GM11168 (cell line): ENCODE results near the gene PAK5.

Source experiments
- in situ Hi-C: fragments of 300-500 bp; cut with MboI; formaldehyde crosslinking; loops from one replicate; pipeline ENCODE4 v1.12.0; 2022; ENCODE audit warnings: low sequenced_read_pairs; ENCODE audit not compliant: unreplicated experiment

The PAK5 gene

GRCh38 chr20:9794831-9795230 is 44.0 kb downstream of the PAK5 start:
- in situ Hi-C loops = no loop called here

DNA sequence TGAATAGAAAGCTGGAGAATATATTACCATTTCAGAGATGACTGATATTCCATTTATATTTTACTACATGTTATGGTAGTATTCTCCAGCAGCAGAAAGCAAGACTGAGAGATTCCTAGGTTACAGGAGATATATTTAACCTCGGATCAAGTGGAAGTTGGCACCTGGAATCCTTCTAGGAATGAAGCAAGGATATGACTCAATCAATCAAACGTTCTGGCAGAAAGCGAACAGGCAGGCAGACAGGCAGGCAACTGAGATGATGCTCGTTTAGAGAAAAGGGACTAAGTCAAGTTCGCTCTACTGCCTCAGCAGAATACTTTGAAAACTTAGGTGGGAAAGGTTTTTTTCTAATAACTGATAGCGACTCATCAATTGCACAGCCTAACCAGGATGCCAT is 46.2 kb downstream of the PAK5 start:
- in situ Hi-C loops = no loop called here

DNA sequence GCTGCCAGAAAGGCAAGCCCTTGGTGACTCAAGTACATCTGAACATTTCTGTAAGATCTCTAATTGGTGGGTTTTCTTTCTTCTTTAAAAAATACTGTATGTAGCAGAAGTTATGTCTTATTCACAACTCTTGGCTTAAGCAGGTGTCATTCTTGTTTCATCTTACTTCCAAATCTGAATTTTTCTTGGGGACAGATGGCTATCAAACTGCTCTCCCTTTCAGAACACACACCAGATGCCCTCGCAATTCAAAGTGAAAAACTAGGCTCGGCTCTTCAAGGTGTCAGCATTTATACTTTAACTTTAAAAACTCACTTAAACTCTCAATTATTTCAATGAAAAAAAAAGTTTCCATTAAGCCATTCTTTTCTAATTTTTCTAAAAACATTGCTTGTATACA is 49.7 kb downstream of the PAK5 start:
- in situ Hi-C loops = no loop called here

GRCh38 chr20:9775176-9775575 is 63.7 kb downstream of the PAK5 start:
- in situ Hi-C loops = no loop called here

- in situ Hi-C loops = no loop called here
Observed at GRCh38 chr20:9769954-9770353, 68.9 kb downstream of the PAK5 start.

- in situ Hi-C loops = no loop called here
Observed at GRCh38 chr20:9761476-9761875, 77.4 kb downstream of the PAK5 start.

- in situ Hi-C loops = no loop called here
Observed at GRCh38 chr20:9759392-9759791, 79.5 kb downstream of the PAK5 start.

DNA sequence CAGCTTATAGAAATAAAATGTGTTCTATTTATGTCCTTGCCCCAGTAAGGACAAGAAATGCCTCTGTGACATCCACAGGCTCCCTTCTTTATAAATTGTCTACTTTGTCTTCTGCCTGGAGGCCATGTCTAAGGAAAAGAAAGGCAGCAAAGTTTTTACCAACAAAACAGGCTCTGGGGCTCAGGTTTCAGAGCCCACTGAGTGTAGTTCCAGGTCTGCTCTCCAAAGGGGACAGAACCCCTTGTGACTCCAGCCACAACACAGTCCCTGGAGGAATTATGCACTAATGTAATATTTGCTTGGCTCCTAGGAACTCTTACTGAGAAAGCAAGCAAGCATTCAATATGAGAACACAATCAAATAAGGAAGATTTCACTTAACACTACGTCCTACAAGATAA is 80.1 kb downstream of the PAK5 start:
- in situ Hi-C loops = no loop called here

GRCh38 chr20:9756660-9757059 is 82.2 kb downstream of the PAK5 start:
- in situ Hi-C loops = no loop called here

DNA sequence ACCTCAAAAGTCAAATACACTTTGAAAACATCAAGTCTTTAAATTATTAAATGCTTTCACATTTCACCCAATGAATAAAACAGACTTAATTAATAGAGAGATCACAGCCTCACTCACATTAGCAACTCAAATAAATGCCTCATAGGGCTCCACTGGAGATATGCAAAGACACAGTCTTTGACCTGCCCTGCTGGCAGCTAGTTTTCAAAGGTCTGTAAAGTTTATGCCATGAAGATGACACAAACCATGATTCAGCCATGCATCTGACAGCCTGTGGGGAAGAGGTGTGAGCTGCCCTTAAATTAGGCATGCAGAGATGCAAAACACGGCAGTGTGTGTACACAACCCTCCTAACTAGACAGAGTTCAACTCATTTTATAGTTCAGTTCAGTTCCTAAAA is 83.6 kb downstream of the PAK5 start:
- in situ Hi-C loops = no loop called here

GRCh38 chr20:9744551-9744950 is 94.3 kb downstream of the PAK5 start:
- in situ Hi-C loops = no loop called here

DNA sequence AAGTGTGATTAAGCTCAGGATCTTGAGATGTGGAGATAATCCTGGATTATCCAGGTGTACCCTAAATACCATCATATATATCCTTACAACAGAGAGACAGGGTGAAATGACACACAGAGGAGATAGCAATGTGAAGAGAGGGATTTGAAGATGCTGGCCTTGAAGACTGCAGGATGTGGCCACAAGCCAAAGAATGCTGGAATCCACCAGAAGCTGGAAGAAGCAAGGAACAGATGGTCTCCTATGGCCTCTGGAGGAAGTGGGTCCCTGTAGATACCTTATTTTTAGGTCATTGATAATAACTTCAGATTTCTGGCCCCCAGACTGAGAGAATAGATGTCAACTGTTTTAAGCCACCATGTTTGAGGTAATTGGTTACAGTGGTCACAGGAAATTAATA is 95.0 kb downstream of the PAK5 start:
- in situ Hi-C loops = no loop called here

DNA sequence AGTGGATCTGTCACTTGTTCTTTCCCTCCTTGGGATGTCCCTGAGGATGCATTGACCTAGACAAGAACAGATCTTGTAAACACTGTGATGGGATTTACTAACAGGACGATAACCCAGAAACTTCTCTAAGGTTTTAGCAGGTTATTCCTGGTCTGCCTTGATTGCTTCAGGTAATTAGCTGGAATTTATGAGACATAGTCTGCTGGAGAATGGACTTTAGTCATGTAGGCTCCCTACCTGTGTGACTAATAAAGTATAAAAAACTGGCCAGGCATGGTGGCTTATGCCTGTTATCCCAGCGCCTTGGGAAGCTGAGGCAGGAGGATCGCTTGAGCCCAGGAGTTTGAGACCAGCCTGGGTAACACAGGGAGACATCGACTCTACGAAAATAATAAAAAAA is 96.1 kb downstream of the PAK5 start:
- in situ Hi-C loops = no loop called here

DNA sequence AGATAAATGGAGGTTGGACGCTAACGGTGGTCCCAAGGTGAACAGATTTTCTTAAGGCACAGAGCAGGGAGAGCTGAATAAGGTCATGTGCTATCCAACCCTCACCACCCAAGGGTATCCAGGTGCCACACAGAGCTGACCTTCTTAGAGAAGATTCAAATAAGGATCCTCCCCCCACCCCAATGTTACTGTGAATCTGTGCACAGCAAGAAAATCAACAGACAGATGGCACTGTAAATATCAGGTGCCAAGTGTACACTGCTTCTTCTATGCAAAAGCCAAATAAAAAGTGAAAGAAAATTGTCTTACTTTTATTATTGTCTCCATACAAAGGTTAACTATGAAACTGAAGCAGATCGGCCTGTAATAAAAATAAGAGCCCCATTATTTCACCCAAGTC is 96.9 kb downstream of the PAK5 start:
- in situ Hi-C loops = no loop called here

GRCh38 chr20:9740486-9740885 is 98.4 kb downstream of the PAK5 start:
- in situ Hi-C loops = no loop called here

DNA sequence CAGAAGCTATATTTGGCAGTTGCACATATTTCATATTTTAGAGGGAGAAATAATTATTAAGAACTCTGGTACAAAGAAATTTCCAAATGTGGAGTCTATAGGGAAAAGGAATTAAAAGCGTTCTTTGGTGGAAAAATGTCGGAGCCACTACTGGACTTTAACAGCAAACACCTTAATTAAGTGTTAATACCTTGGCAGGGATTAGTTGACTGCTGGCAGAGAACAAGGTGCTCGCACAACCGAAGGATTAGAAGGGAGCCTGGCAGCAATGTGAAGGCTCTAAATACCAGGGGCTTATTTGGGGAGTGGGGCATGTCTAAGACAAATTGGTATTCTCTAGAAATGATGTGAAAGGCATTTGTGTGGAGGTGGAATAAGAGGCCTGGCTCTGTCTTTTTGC is 98.9 kb downstream of the PAK5 start:
- in situ Hi-C loops = no loop called here

DNA sequence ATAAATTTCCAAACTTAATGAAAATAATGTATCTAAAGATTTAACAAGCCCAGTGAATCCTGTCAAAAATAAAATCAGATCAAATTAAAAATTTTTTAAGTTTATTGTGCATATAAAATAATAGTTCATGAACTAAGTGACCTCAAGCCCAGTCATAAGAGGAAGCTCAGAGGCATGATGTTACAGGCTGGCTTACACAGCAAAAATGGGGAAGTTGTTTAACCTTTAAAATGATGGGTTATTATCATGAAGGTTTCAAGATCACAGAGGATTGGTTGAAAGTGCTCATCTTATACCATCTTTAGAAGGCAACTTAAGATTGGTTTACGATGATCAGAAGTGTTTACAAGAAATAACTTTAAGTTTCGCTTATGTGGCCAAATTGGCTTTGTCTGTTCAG is 102.5 kb downstream of the PAK5 start:
- in situ Hi-C loops = no loop called here

DNA sequence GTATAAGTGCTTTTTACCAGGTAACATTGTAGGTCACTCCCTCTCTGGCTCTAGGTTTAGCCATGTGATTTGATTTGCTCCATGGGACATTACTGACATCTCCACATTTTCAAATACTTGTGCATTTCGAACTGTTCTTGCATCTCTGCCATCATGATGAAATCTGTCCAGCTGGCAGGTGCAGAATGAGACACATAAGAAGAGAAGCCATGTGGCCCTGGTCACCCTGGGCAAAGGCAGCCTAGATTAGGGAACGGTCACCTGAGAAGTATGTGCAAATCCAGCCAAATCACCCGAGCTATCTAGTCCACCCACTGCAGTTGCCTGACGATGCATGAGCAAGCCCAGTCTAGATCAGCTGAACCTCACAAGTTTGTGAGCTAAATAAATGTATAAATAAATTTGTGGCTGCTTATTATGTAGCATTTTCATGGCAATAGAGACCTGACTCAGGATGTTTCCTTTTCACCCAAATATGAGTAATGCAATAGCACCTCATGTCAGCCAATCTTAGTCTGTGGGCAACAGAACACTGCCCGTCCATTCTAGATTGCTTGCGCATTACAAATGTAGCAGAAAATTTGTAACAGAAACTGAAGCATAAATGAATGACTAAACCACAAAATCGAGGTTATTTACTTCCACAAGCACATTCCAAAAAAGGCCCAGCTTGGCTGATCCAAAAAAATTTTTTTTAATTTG is 115.2 kb downstream of the PAK5 start:
- in situ Hi-C loops = no loop called here

DNA sequence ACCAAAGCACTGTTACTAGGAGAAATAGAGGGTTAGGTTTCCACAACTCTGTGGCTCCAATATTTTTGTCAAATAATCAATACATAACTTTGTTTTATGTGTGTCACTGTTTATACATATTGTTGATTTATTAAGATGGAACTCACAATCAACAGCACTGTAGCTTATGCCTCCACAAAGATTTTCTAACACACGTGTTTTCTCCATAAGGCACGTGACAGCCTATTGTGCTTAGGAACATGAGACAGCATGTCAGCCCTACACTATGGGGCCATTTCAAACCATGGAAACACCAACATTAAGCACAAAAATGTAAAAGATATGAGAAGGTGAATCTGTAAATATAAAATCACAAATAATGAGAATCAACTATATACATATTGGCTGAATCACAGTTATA is 127.0 kb downstream of the PAK5 start:
- in situ Hi-C loops = no loop called here

DNA sequence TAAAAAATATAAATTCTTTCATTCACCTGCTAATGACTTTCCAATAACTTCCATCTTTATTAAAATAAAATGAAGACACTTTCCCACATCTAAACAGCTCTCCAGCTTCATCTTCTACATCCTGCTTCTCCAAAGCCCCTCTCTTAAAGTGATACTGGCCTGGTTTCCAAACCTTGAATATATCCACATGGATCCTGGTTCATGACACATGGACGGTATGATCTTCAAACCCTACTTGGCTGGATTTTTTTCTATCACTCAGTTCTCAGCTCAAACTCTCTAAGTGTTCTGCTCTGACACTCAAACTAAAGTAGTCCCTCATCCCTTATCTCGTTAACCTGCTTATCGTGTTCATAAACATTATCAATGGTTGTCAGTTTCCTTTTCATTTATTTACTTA is 128.2 kb downstream of the PAK5 start:
- in situ Hi-C loops = no loop called here

- in situ Hi-C loops = no loop called here
Observed at GRCh38 chr20:9705722-9706476, 133.0 kb downstream of the PAK5 start.

DNA sequence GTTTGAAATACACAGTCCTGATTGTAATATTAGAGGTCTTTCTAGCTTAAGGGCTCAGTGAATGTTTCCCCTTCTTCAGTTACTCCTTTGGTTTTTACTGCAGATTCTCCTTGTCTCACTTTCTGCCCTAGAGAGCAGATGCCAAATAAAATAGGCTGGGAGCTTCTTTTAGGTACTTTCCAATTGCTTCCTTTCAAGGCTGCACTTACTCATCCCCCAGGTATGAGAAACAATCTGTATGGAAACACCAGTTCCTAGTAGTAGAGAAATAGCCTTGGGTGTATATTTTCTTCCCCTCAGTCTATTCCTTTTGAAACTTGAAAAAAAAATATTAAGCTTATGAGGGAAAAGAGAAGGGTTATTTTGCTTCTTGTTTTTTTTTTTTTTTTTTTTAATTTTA is 139.7 kb downstream of the PAK5 start:
- in situ Hi-C loops = no loop called here
